GM12875 (cell line): ENCODE results near the gene LSM2.
"Not testable (repeated sequence)": the region's sequence is repeated elsewhere in the genome, so short reads cannot be mapped to it uniquely, and the experiment has no call there.

ENCODE experiments used
- H3K4me3 ChIP-seq: one replicate; pipeline ENCODE4 v1.5.1; 2011; ENCODE audit warnings: low read depth, low read length, control low read depth
- TF ChIP-seq, protein P1 (sequence below): IDR thresholded peaks from 2 replicates; pipeline ENCODE4 v1.5.1; 2011; ENCODE audit warnings: low read depth, mild to moderate bottlenecking, control low read depth, inconsistent platforms, low read length, moderate library complexity, borderline replicate concordance; ENCODE audit not compliant: insufficient read depth

Gene LSM2

GRCh38 chr6:31831350-31832215, 24.8 kb upstream of the LSM2 start:
- TF ChIP-seq, protein P1, sequence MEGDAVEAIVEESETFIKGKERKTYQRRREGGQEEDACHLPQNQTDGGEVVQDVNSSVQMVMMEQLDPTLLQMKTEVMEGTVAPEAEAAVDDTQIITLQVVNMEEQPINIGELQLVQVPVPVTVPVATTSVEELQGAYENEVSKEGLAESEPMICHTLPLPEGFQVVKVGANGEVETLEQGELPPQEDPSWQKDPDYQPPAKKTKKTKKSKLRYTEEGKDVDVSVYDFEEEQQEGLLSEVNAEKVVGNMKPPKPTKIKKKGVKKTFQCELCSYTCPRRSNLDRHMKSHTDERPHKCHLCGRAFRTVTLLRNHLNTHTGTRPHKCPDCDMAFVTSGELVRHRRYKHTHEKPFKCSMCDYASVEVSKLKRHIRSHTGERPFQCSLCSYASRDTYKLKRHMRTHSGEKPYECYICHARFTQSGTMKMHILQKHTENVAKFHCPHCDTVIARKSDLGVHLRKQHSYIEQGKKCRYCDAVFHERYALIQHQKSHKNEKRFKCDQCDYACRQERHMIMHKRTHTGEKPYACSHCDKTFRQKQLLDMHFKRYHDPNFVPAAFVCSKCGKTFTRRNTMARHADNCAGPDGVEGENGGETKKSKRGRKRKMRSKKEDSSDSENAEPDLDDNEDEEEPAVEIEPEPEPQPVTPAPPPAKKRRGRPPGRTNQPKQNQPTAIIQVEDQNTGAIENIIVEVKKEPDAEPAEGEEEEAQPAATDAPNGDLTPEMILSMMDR: no peak
- no peak overlapping the region for H3K4me3 ChIP-seq

DNA sequence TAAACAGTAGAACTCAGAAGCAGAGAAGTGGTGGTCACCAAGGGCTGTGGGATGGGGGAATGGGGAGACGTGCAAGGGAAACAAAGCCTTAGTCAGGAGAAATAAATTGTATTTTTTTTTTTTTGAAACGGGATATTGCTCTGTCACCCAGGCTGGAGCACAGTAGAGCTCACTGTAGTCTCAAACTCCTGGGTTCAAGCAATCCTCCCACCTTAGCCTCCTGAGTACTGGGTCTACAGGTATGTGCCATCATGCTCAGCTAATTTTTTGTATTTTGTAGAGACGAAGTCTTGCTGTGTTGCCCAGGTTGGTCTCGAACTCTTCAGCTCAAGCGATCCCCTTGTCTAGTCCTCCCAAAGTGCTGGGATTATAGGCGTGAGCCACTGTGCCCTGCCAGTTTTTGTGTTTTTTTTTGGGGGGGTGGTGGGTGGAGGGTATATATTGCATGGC, 24.1 kb upstream of the LSM2 start:
- peak overlapping the region; percentile 0 for H3K4me3 ChIP-seq
- TF ChIP-seq, protein P1: no peak

GRCh38 chr6:31829633-31830283, 23.0 kb upstream of the LSM2 start:
- TF ChIP-seq, protein P1: no peak
- peak overlapping the region; percentile 22 for H3K4me3 ChIP-seq

GRCh38 chr6:31827286-31828079, 20.7 kb upstream of the LSM2 start, which contains the start of gene HSPA1B:
HSPA1B (plus strand) TSS chr6:31827738; CDS start chr6:31827951, 213 bp downstream.
- H3K4me3 ChIP-seq: peak within 1 kb of the TSS; percentile 53

GRCh38 chr6:31826793-31827285, 20.1 kb upstream of the LSM2 start:
- peak overlapping the region; percentile 53 for H3K4me3 ChIP-seq
- TF ChIP-seq, protein P1: no peak

More at GRCh38 chr6:31827286-31828079, 20.7 kb upstream of the LSM2 start, which contains the start of gene HSPA1B:
- TF ChIP-seq, protein P1: no peak

DNA sequence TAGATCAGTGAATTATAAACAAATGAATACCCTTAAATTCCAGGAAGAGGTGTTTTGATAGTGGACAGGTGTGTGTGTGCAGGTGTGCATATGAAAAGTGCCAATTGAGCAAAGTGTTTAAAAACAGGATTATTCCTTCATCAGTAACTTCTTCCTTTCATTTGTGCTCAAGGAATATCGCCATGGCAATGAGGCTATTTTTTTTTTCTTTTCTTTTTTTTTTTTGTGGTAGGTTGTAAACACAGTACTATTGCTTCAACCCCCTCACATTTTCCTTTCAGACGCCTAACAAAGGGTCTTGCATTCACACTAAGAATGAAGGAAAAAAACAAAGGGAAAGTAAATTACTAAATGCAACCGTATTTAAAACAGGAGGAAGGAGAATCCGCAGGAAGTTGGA, 18.8 kb upstream of the LSM2 start:
- TF ChIP-seq, protein P1: no peak
- no peak overlapping the region for H3K4me3 ChIP-seq

DNA sequence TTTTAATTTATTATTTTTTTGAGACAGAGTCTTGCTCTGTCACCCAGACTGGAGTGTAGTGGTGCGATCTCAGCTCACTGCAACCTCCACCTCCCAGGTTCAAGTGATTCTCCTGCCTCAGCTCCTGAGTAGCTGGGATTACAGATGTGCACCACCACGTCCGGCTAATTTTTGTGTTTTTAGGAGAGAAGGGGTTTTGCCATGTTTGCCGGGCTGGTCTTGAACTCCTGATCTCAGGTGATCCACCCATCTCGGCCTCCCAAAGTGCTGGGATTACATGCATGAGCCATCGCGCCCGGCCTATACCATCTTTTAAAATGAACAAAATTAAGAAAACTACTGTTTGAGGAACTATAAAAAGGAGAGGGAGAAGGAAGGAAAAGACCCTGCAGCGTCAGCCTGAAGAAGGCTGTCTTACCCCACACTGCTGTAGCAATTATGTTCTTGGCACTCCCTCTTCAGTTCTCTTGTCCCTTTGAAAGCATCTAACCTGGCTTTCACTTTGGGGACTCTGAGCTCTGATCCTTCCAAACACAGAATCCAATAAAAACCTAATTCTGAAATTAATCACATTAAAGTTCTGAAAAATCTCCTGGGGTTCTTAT, 16.9 kb upstream of the LSM2 start:
- not testable (repeated sequence) for H3K4me3 ChIP-seq
